Amniotic epithelial cell (primary cell): ENCODE measurements around the gene ZEB2.

ENCODE experiments used
- DNase-seq: peaks from one replicate; pipeline ENCODE4 v3.0.0-alpha.2; 2010; ENCODE audit warnings: low read depth

ZEB2 gene

DNA sequence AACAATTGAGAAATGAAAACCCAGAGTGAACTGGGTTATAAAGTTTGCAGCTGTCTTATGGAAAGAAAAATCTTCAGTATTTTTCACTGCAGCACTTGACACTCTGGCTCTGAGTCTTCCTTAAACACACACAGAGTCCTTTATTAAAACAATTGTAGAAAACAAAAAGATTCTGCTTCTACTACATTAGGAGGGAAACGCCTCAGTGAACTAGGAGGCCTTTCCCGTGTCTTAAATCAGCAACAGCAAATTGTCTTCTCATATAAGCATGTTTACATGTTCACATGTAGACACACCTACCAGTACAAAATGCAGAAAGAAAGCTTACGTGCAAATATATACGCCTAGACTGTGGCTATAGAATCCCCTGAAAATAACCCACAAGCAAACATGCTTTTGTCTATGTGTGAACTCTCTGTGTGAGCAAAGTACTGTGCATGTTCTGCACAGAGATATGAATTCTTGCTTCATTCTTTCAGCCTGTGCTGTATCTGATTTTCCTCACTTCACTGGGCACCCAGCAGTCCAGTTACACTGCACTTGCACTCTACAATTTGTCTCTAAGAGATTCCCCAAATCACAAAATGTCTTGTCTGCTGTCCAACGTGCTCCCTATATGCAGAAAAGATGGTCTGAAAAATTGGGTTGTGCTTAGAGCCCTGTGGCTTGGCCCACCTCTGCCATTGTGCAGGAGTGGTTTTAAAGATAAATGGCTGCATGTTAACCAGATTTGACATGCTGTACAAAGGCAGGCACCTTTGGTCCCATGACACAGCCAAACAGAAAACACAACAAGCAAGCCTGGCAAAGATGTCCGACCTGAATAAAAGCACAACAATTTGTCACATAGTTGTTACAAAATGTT lies 24.5 kb downstream of the ZEB2 start:
- no peak for DNase-seq

- DNase-seq, result no peak
Measured at GRCh38 chr2:144493027-144493809, 26.7 kb downstream of the ZEB2 start.

DNA sequence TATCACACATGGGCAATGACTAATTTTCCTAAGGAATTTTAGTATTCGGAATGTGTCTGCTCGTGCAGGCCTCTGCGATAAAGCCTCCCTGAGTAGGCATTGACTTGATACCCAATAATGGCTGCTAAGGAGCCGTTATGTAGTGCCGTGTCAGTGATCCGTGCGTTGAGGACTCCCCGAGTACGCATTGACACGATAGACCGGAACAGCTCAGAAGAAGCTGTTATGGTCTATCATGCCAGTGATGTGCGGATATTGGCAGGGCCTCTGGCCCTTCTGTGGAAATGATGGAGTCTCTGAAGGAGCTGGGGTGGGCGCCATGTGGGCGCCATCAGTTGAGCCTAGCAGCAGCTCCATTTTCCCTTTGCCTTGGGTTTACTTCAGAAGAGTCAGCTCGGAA lies 29.1 kb downstream of the ZEB2 start:
- DNase-seq, result no peak

DNA sequence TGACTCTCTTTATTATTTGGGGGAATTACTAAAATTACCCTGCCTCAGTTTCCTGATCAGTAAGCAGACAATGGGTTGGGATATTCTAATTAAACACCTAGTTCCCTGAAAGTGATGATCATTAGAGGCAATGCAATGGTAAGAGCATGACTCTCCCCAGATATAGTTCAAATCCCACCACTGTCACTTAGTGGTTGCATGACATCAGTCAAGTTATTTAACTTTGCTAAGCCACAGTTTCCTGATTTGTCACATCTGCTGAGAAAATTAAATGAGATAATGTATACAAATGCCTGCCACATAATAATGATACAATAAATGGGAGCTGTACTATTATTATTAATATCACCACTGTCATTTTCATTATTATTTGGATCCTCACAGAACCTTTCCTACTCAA lies 29.9 kb downstream of the ZEB2 start:
- DNase-seq, result no peak

- DNase-seq, result no peak
Measured at GRCh38 chr2:144489315-144489916, 30.5 kb downstream of the ZEB2 start.

DNA sequence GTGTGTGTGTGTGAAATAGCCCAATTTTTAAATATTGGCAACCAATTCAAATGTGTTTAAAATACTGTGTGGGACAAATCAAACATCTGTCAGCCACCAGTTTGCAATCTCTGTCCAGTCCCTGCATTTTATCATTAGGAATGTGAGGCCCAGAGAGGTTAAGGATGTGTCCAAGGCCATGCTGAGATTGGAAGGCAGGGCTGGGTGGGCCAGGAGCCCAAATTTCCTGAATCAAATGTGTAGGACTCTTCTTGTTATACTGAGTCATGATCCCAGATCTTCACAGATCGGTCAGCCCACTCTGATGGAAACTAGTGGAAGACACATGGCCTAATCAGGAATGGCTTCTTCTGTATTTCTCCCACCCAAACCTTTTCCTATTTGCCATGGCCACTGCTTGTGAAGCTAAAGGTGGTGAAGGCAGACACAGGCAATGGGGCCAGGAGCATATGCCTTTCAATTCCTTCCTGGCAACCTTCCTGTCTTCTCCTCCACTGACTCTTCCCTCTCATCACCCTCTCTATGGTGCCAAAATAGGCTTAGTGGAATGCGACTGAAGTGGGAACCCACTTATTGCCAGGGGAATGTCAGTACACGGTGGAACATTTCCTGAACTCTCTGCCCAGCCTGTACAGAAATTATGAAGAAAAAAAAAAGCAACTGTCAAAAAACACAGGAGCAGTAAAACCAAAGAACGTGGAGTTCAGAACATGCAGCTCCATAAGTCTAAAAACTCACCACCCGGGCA lies 35.5 kb downstream of the ZEB2 start:
- no peak for DNase-seq

DNA sequence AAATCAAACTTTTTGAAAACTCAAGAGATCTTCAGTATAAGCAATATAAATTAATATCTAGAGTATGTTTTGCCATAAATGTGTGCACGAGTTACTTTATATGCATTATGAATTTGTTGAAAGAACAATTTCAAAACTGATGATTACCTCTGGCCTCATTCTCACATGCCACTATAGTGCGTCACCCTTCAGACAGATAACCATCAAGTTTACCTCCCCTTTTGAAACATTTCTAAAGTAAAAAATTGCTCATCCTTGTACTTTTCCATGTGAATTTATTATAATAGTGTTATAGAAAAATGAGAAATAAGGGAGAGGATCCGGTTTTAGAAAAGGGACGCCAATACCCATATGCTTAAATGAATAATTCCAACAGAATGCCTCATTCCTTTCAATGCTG lies 38.3 kb downstream of the ZEB2 start:
- DNase-seq, result peak; percentile 70

DNA sequence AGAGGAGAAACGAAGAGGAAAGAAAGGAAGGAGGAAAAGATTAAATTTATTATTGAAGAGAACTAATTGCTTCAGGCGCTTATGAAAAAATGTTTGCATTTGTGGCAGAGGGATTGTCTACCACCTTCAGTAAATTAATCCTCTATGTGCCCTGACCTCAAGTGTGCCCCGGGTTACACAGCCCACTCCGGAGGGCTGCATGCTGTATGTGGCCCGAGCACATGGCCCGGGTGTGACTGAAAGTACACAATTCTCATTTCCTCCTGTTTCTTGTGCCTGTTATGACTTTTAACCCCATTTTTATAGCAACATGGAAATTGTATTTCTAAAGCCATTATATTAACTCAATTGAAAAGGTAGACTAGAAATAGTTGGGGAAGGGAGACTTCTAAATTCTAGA lies 38.8 kb downstream of the ZEB2 start:
- no peak for DNase-seq

GRCh38 chr2:144480285-144480684 lies 39.6 kb downstream of the ZEB2 start:
- DNase-seq, result peak; percentile 62

GRCh38 chr2:144479659-144480058 lies 40.3 kb downstream of the ZEB2 start:
- no peak for DNase-seq

DNA sequence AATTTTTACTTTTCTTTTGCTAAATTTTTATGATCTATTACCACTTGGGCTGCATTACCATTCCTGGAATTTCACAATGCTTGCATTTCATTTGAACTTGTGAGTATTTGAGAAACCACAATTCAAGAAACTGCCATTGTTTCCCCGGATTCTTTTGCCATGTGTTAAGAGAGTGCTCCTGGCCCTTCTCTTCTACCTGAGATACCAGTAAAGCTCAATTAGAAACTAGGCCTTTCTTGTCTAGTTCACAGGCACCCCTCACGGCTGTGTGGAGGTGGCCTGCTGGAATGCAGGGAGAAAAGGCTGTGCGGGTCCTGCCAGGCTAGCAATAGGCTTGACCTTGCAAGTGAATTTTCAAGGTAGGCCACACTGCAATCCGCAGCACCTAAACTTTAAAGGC lies 40.8 kb downstream of the ZEB2 start:
- peak; percentile 82 for DNase-seq

- peak; percentile 41 for DNase-seq
Measured at GRCh38 chr2:144477957-144478311, 42.0 kb downstream of the ZEB2 start.

DNA sequence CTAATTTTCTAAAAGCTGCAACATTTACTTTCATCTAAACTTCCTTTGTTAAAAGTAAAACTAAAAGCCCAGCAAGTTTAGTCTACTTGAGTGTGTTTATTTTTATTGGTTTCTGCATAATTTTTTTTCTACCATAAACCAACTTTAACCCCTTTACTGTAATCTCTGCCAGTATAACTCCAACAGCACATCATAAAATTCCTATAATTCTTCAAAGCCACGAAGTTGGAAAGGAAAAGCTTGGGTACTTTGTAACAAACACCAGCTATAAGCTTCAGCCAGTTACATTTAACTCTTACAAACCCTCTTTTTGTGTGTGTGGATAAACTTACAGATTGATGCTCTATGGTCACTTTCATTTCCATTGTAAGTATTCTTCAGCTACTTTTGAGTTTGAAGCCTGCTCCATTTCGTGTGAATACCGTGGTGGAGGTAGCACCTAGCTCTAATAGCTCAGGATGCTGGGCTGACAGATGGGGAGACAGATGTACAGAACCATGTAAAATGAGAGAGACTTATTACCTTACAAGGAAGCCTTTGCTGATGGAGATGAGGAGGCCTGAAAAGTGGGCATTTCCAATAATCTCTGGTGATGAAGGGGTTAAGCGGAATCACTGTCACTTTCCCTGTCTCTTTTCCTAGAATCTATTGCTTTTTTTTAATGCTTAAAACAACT lies 42.5 kb downstream of the ZEB2 start:
- DNase-seq, result peak; percentile 43

GRCh38 chr2:144476682-144477081 lies 43.2 kb downstream of the ZEB2 start:
- DNase-seq, result no peak

DNA sequence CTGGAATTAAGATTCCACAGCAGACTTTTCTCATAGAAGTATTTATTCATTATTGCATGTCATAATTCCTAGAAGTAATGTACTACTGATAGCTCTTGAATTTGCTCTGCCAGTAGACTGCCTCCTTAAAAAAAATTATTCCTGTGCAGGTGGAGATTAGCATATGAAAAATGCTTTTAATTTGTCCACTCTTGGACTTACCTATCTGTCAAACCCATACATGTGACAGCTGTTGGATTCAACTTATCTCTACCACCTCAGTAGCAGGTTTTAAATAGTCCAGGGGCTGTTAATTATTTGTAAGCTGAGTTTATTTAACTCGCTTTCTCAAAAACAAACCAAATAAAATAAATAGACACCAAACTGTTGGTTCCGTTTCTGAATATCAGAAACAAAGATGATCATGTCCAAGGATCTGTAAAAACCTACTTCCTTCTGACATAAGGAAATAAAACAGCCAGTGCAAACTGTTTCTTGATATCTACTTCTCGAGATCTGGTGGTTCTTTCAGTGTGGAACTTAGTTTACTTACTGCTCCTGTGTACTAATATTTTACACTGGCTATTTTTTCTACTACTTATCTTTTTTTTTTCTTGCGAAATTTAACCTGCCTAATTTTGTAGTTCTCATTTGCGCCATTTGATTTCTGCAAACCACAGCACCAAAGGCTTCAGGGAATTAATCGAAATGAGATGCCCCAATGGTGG lies 44.2 kb downstream of the ZEB2 start:
- no peak for DNase-seq

DNA sequence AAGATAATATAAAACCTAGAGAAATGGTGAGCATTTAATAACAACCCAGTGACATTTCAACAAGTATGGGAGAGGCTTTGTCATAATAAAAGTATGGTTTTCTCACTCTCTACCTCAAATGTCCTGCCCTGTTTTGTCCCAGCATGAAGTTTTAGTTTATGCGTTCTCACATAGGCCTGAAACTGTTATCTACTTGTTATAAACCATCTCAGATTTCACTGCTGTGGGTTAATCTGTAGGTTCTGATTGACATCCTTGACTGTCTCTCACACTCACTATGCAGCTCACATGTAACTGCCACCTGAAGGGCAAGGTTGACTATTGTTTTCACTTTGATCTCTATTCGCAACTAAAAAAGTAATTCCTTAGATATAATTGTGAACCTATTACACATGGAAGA lies 44.9 kb downstream of the ZEB2 start:
- DNase-seq, result no peak

GRCh38 chr2:144474017-144474416 lies 45.9 kb downstream of the ZEB2 start:
- no peak for DNase-seq

DNA sequence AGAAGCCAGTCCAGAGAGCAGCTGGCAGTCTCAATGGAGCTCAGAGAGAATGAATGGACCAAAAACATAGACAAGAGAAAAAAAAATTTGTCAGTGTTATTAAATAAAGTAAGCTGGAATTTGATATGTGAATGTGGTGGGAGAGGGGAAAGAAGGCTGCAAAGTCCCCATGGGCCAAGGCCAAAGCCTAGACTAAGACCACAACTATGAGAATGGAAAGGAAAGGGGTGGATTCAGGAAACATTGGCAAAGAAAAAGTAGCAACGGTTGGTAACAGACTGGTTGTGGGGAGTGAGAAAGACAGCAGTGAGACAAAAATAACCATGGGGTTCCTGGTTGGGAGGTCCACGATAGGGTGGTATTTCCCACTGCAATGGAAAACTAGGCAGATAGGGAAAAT lies 47.0 kb downstream of the ZEB2 start:
- DNase-seq, result no peak

DNA sequence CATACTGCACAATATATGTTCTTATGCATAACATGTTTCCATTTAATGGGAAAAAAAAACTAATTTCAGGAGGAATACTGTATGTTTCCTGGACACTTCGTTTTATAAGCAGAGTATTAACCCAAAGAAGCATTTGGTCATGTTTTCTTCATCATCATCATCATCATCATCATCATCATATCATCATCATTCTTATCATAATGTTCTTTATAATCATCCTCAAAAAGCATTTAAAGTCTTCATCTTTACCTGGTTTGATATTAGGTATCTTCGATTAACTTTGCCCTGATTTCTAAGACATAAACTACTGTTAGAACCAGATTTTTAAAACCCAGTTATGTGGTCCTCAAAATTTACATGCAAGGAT lies 47.9 kb downstream of the ZEB2 start:
- no peak for DNase-seq

GRCh38 chr2:144471305-144472045 lies 48.4 kb downstream of the ZEB2 start:
- no peak for DNase-seq
